Right ventricle myocardium inferior (tissue), 1 donor: ENCODE data around the gene MRFAP1. TPM values are rescaled to one million over a fixed set of nuclear protein-coding genes. Genes with fewer than 3 reads are reported as not detected.

ENCODE experiments used
- ATAC-seq: fragments of 200-7000 bp; cut with Tn5 transposase; one replicate; pipeline ENCODE4 v1.9.1; 2020; ENCODE audit warnings: mild to moderate bottlenecking, moderate library complexity
- DNase-seq: peaks from one replicate; pipeline ENCODE4 v3.0.0; 2021; ENCODE audit errors: missing footprints
- intact Hi-C: fragments of 100-400 bp; cut with DNase I; formaldehyde crosslinking; loops from one replicate; pipeline ENCODE4 v1.11.0; 2022
- long read RNA-seq: library from polyadenylated mRNA; unstranded; transcript quantifications from one replicate; pipeline ENCODE4 v2.0.0, GENCODE V29; 2021
- total RNA-seq: library from RNA; stranded (reverse); fragmentation: NEBNext Ultra II Directional; extraction: Animal tissue kit (Norgen Biotek cat#: 25700); gene quantifications from one replicate; pipeline ENCODE4 v1.2.1, GENCODE V29; 2021
- donor health status: DM: no; HTN: yes; CAD: no; lungs with severe emphysema.

MRFAP1 gene
- 234 TPM for total RNA-seq
- long read RNA-seq, transcript MRFAP1-204 (1 exons, 1,982 nt): minor isoform, 5 of 86 reads
- long read RNA-seq, transcript MRFAP1-202 (2 exons, 1,584 nt): major isoform, 52 of 86 reads
- long read RNA-seq, transcript MRFAP1-201 (3 exons, 2,049 nt): minor isoform, 29 of 86 reads
- long read RNA-seq, partial matches to known transcripts: 0 of 86 reads
- long read RNA-seq, other reads (novel, unspliced or antisense): 0 of 86 reads

DNA sequence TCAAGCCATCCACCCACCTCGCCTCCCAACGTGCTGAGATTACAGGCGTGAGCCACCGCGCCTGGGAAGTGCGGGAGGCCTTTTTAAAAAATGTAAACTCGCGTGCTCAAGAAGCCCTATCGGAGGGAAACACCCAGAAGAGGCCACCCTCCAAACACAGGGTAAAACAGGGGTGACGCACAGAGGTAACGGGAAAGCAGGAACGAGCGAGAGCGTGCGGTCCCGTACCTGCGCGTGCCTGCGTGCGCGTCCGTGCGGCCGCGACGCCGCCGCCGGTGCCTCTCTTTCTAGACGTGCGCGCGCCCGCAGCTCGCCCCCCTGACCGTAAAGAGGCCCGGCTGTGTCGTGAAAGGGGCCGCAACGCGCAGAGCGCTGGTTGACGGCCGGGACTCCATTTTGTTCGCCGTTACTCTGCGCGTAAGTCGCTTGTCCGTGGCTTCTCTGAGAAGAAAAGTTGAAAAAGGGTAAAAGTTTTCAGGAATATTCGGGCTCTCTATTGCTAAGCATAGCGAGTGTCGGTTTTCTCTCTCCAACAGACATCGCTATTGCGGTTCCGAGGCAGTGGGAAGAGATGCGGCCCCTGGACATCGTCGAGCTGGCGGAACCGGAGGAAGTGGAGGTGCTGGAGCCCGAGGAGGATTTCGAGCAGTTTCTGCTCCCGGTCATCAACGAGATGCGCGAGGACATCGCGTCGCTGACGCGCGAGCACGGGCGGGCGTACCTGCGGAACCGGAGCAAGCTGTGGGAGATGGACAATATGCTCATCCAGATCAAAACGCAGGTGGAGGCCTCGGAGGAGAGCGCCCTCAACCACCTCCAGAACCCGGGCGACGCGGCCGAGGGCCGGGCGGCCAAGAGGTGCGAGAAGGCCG is at the start of gene MRFAP1:
MRFAP1 (plus strand) TSS at position 394 of the 872 bp plus-strand sequence; CDS start at position 572, 178 bp downstream.
- ATAC-seq (peak; percentile 96), DNase-seq (peak; percentile 97)
- intact Hi-C loops: loop anchor here (1.0 to 2.0 kb wide), 2 partner anchors 66 to 75 kb away; partner anchors contain the start of gene MAN2B2

DNA sequence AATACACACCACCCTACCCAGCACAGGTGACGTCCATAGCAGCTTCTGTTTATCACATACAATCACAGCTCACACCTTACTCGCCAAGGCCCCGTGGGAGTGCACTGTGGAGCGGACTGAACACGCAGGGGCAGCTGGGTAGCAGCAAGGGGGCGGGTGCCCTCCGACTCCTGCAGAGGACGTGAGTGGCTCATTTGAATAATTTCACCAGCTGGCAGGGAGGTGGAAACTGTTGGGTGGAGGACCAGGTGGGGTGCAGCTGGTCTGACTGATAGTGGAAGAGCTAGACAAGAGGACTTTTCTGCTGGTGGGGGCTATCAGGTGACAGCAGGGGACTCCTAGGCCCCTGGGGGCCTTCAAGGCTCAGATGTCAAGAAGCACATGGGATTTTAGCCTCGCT is 49.2 kb upstream of the MRFAP1 start:
- intact Hi-C loops: no loop called here
- ATAC-seq (no peak), DNase-seq (no peak)

DNA sequence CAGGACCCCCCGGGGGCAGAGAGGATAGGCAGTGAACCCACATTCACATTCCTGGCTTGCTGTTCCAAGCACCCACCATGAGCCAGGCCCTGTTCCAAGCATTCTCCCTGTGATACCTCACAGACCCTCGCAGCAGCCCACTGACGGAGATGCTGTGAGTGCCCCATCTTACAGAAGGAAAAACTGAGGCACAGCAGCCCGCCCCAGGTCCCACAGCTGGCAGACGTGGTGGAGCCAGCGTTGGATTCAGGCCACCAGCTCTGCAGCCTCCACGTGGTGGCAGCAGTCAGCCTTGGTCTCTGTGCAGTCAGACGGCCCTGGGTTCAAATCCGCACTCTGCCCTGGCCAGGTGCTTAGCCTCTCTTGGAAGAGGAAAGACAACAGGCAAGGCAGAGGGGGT is 48.7 kb upstream of the MRFAP1 start:
- no peak for DNase-seq
- intact Hi-C loops: no loop called here
- ATAC-seq: no peak

DNA sequence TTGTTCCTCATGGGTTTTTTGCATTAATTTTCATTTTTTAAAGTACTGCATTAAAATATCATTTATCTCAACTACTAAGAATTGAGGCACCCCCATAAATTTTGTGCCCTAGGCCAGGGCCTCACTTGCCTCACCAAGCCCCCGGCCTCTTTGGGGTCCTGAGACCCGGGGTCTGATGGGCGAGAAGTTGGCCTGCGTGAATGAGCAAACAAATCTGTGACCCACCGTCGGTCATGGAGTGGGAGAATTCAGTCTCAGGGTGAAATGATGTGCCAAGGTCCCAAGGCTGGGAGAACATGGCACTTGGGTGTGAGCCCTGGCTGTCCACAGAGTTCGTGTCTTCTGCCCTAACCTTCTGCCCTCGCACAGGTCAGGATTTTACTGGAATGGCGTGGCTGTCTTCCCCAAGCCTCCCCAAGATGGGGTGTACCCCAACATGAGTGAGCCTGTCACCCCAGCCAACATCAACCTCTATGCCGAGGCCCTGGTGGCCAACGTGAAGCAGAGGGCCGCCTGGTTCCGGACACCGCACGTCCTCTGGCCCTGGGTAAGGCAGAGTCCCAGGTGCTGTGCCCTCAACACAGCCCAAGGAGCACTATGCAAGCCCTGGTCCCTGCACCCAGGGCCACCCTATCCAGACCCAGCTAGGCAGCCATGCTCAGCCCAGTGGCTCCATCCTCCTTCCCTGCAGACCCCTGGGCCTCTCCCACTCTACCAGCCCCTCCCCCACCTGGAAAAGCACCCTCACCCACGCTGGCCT is 47.5 kb upstream of the MRFAP1 start:
- intact Hi-C loops: no loop called here
- ATAC-seq (no peak), DNase-seq (no peak)

DNA sequence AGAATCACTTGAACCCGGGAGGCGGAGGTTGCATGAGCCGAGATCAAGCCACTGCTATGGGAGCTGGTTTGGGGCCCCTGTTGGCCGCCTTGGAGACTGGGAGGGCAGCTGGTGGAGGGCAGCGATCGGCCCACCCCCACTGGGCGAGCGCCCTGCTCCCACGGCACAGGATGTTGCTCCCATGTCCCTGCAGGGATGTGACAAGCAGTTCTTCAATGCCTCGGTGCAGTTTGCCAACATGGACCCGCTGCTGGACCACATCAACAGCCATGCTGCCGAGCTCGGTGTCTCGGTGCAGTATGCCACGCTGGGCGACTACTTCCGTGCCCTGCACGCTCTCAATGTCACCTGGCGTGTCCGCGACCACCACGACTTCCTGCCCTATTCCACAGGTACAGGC is 46.1 kb upstream of the MRFAP1 start:
- intact Hi-C loops: no loop called here
- DNase-seq (no peak), ATAC-seq (no peak)

DNA sequence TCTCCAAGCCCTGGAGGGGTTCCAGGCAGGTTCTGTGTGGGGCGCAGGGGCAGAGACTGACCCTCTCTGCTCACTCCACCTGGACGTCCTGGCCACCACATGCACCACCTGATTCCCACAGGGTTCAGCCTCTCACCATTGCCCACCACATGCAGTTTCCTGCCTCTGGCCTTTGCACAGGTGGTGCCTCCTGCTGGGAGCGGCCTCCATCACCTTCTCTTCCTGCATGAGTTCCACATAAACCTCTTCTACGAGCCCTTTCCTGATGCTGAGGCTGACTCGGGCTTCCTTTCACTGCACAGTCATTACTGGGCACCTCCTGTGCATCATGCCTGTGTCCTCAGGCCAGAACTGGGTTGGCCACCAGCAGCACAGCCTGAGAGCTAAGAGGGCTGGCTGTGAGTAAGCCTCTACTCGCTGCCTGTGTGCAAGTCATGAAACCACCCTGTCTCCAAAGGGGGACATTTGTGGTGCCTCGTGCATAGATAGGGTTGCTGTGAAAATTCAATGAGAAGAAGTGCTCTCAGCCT is 45.6 kb upstream of the MRFAP1 start:
- intact Hi-C loops: no loop called here
- DNase-seq (no peak), ATAC-seq (no peak)

DNA sequence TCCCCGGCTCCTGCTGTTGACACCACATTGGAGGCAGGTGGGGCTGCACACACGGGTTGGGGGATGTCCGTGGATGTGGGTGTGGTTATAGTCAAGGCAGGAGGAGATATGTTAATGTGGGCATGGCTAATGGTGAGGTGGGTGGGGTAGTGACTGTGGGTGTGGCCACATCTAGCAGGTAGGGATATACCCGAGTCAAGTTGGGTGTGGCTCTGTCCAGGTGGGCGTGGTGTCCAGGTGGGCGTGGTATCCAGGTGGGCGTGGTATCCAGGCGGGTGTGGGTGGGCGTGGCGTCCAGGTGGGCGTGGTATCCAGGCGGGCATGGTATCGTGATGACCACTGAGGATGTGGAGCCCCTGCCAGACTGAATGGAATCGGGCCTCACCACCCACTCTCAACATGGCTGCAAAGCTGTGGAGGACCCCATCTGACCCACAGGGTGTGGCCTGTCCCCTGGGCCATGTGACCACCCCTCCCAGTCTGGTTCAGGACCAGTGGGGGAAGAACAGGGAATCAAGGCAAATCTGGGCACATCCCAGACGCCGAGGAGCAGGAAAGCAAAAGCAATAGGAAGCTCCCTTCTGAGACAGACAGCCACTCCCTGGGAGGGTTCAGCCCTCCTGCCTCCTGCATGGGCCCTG is 44.5 kb upstream of the MRFAP1 start:
- intact Hi-C loops: no loop called here
- no peak for DNase-seq
- no peak for ATAC-seq

DNA sequence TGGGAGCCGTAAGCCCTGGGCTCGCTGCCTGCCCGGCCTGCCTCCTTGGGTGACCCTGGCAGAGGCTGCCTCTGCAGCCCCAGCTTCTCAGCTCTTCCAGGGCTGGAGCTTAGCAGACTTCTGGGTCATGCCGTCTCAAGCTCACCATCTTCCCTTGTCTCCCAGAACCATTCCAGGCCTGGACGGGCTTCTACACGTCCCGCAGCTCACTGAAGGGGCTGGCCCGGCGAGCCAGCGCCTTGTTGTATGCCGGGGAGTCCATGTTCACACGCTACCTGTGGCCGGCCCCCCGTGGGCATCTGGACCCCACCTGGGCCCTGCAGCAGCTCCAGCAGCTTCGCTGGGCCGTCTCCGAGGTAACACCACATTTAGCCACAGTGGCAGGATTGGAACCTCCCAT is 43.5 kb upstream of the MRFAP1 start:
- DNase-seq (no peak), ATAC-seq (no peak)
- intact Hi-C loops: no loop called here

DNA sequence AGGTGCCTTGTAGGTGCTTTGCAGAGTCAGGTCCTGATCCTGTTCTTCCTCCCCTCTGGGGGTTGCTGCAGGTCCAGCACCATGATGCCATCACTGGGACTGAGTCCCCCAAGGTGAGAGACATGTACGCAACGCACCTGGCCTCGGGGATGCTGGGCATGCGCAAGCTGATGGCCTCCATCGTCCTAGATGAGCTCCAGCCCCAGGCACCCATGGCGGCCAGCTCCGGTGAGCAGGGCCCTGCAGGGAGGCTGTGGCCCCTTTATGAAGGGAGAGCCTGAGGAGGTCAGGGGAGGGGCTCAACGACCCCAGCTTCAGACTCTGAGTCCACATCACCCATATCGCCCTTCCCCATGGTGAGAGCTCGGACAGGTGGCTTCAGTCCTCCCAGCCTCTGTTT is 42.4 kb upstream of the MRFAP1 start:
- ATAC-seq (no peak), DNase-seq (no peak)
- intact Hi-C loops: no loop called here

DNA sequence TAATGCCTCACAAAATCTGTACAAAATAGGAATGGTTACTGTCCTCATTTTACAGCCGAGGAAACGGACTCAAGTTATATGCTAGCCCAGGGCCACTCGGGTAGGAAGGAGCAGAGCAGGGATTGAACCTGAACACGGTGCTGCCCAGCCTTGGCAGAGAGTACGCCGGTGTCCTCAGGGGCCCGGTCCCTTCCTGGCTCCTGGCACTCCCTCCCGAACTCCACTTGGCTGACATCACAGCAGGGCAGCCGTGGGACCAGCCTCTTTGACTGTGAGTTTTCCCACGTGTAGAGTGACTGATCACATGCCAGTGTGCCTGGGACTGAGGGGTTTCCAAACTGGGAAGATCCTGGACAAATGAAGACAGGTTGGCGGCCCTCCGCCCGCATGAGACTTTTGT is 41.8 kb upstream of the MRFAP1 start:
- no peak for ATAC-seq
- intact Hi-C loops: no loop called here
- DNase-seq: no peak

DNA sequence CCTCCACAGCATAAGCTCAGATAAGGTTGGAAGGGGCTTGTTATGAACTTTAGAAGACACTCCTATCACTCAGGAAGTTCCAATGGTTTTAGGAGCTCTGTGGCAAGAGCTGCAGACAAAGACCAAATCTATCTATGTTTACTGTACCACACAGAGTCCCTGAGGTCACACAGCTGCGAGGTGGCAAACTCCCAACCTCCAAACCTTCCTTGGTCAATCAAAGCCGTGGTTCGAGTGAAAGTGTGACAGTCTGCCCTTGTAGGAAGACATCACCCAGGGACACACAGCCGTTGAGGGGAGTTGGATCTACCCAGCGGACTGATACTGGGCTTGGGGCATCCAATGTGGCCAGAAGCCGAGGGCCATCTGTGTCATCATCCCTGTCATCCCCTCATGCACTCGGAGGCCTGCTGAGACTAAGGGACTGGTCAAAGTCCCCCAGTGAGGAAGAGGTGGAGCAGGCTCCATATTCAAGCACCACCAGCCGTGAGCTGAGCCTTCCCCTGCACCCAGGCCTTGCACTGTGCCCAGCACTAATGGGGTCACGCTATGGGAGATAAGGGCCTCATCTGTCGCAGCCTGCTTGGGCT is 38.7 kb upstream of the MRFAP1 start:
- ATAC-seq (no peak), DNase-seq (no peak)
- intact Hi-C loops: no loop called here

DNA sequence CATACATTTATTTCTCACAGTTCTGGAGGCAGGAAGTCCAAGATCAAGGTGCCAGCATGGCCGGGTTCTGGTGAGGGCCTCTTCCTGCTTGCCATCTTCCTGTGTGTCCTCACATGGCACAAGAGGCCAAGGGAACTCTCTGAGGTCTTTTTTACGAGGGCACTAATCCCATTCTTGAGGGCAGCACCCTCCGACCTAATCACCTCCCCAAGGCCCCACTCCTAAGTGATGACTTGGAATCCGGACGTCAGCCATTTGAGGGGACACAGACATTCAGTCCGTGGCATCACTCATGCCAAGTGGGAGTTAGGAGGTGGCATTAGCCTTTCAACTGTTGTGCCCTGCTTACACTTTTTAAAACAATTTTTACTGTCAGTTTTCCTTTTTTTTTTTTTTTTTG is 38.2 kb upstream of the MRFAP1 start:
- no peak for DNase-seq
- intact Hi-C loops: no loop called here
- ATAC-seq: no peak

DNA sequence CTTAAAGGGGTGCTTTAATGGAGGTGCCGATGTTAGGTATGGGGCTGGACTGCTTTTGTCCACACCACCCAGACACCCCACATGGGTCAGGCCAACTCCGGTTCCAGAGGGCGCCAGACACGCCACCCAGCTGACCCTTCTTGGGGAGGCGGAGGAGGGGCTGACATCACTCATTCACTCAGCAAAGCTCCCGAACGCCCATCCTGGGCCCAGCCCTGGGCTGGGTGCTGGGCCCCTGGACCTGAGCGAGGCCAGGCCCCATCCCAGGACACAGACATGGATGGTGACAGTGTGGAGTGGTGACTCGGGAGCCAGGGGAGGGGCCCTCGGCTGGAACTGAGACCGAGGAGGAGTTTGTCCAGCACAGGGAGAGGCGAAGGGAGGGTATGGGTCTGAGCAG is 37.4 kb upstream of the MRFAP1 start:
- intact Hi-C loops: no loop called here
- DNase-seq (no peak), ATAC-seq (no peak)

DNA sequence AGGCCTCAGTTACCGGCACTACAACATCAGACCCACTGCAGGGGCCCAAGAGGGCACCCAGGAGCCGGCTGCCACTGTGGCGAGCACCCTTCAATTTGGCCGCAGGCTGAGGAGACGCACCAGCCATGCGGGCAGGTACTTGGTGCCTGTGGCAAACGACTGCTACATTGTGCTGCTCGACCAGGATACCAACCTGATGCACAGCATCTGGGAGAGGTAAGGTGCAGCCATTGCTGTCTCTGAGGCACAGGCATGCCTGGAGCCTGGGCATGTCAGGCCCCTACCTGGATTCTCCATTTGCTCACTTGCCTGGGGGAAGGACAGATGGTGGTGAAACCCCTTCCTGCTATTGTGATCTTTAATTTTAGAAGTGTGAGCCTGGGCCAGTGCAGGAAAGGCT is 35.4 kb upstream of the MRFAP1 start:
- DNase-seq (no peak), ATAC-seq (no peak)
- intact Hi-C loops: no loop called here

DNA sequence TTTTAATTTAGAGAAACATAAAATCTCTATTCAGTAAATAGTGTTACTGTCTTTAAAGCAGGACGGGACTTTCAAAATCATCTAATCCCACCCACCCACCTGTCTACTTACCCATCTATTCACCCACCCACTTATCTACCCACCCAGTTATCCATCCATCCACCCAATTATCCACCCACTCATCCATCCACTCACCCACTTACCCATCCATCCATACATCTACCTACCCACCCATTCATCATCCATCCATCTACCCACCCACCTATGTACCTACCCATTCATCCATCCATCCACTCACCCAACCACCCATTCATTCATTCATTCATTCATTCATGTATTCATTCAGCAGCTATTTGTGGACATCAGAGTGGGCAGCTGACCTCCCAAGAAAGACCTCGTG is 34.9 kb upstream of the MRFAP1 start:
- intact Hi-C loops: no loop called here
- ATAC-seq: no peak
- DNase-seq: no peak

DNA sequence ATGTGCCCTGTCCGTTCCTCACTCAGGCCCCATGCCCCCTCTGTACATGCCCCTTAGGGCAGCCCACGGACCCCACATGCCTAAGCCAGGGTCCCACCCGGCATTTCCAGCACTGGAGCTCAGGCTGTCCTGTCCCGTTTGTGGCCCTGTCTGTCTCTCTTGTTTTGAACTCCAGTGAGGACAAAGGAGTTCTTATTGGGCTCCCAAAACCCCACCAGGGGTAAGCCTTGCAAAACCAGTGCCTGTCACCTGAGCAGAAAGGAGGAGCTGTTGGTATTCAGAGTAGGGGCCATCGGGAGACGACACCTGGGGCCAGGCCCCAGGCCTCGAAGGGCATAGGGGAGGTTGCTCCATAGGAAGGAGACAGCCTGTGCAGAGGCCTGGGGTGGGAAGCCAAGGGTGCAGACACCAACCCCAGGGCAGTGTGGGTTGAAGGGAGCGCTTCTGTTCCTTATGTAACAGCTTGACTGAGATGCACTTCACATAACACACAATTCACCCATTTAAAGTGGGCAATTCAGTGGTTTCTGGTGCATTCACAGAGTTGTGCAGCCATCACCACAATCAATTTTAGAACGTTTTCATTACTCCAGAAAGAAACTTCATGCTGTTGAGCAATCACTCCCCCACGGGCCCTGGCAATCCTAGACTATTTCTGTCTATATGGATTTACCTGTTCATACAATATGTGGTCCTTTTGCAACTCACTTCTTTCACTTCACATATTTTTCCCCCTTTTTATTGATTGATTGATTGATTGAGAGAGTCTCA is 33.8 kb upstream of the MRFAP1 start:
- no peak for ATAC-seq
- intact Hi-C loops: no loop called here
- no peak for DNase-seq

DNA sequence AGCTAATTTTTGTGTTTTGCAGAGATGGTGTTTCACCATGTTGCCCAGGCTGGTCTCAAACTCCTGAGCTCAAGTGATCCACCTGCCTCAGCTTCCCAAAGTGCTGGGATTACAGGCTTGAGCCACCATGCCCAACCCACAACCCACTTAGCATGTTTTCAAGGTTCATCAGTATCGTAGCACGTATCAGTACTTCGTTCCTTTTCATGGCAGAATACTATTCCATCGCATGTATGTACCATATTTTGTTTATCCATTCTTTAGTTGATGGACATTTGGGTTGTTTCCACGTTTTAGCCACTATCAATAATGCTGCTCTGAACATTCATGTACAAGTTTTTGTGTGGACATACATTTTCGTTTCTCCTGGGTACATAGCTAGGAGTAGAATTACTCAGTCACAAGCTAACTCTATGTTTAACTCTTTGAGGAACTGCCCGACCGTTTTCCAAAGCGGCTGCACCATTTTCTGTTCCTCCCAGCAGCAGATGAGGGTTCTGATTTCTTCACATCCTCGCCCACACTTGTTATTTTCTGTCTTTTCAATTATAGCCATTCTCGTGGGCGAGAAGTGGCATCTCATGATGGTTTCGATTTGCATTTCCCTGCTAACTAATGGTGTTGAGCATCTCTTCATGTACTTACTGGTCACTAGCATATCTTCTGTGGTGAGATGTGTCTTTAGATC is 33.0 kb upstream of the MRFAP1 start:
- ATAC-seq: no peak
- DNase-seq: no peak
- intact Hi-C loops: no loop called here
